GM12892 (cell line): Measurements from ENCODE around the gene CRISPLD2.

Experiments
- POLR2A ChIP-seq: IDR thresholded peaks from 2 replicates; pipeline ENCODE4 v1.6.1; 2011; ENCODE audit warnings: low read depth, low read length, control low read depth
- POLR2AphosphoS5 ChIP-seq: IDR thresholded peaks from 2 replicates; pipeline ENCODE4 v1.6.1; 2011; ENCODE audit warnings: low read depth, low read length, control low read depth
- TAF1 ChIP-seq: IDR thresholded peaks from 2 replicates; pipeline ENCODE4 v1.6.1; 2011; ENCODE audit warnings: low read depth, mild to moderate bottlenecking, control low read depth, low read length, borderline replicate concordance

DNA sequence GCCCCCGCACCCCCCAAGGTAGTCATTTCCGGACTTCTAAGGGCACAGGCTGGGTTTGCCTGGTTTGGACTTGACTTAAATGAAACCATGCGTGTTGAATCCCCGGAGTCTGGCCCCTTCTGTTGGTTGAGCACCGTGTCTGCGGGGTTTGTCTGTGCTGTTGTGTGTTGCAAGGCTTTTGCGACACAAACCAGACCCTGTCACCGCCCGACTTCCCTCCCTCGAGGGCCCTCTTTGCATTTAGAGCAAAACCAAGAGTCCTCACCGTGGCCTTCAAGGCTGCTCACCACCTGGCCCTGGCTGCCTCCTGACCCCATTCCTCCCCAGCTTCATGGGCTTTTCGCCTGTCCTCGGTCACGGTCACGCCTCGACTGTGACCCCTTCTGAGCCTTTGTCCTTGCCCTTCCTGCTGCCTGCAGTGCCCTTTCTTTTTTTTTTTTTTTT, 7.4 kb downstream of the CRISPLD2 start:
- TF ChIP-seq POLR2AphosphoS5 = no peak
- no peak for TF ChIP-seq TAF1
- no peak for TF ChIP-seq POLR2A
